WTC11 (cell line): ENCODE measurements around the gene CLTCL1. TPM values are rescaled to one million over a fixed set of nuclear protein-coding genes. Genes with fewer than 3 reads are reported as not detected.

Source experiments
- ATAC-seq: fragments of 200-7000 bp; cut with Tn5 transposase; 2 replicates; pipeline ENCODE4 v1.10.0; 2021; ENCODE audit warnings: mild to moderate bottlenecking, moderate library complexity
- CTCF ChIA-PET: fragments of 300-600 bp; sonication (Branson Sonifier 250); formaldehyde crosslinking; loops from one replicate; lab custom pipeline; 2021; ENCODE audit warnings: antibody characterized with exemption; lab: Charles Lee
- POLR2A ChIA-PET: fragments of 350-600 bp; sonication (Branson Sonifier 250); formaldehyde crosslinking; loops from one replicate; lab custom pipeline; 2021; ENCODE audit warnings: antibody characterized with exemption; lab: Charles Lee
- DNase-seq: peaks from one replicate; pipeline ENCODE4 v3.0.0; 2021; ENCODE audit warnings: low spot score
- H3K27ac Mint-ChIP-seq: 2 replicates; pipeline ENCODE4 v1.8.0; 2021; ENCODE audit warnings: mixed read lengths
- H3K27me3 Mint-ChIP-seq: 2 replicates; pipeline ENCODE4 v1.8.0; 2021; ENCODE audit warnings: low read depth, mild to moderate bottlenecking, moderate library complexity, mixed read lengths
- H3K36me3 Mint-ChIP-seq: 2 replicates; pipeline ENCODE4 v1.8.0; 2021; ENCODE audit warnings: mixed read lengths
- H3K4me1 Mint-ChIP-seq: 2 replicates; pipeline ENCODE4 v1.8.0; 2022; ENCODE audit warnings: mixed read lengths
- H3K4me3 Mint-ChIP-seq: 2 replicates; pipeline ENCODE4 v1.8.0; 2021; ENCODE audit warnings: mild to moderate bottlenecking, moderate library complexity, mixed read lengths
- H3K9me3 Mint-ChIP-seq: 2 replicates; pipeline ENCODE4 v1.8.0; 2021; ENCODE audit warnings: mixed read lengths
- ARID4B ChIP-seq: sonication (generic); formaldehyde crosslinking; IDR thresholded peaks from 2 replicates; pipeline ENCODE4 v1.8.0; 2023; ENCODE audit warnings: missing genetic modification reagents, mild to moderate bottlenecking, borderline replicate concordance
- E2F5 ChIP-seq: sonication (generic); formaldehyde crosslinking; IDR thresholded peaks from 2 replicates; pipeline ENCODE4 v1.8.1; 2022; ENCODE audit warnings: mild to moderate bottlenecking, moderate library complexity, missing genetic modification reagents
- ELF4 ChIP-seq: sonication (generic); formaldehyde crosslinking; IDR thresholded peaks from 2 replicates; pipeline ENCODE4 v1.8.1; 2022; ENCODE audit warnings: low read depth, mild to moderate bottlenecking, moderate library complexity, missing genetic modification reagents
- FOXJ3 ChIP-seq: sonication (generic); formaldehyde crosslinking; IDR thresholded peaks from 2 replicates; pipeline ENCODE4 v1.9.0; 2021; ENCODE audit warnings: missing genetic modification reagents, mild to moderate bottlenecking, borderline replicate concordance
- FOXK1 ChIP-seq: sonication (generic); formaldehyde crosslinking; IDR thresholded peaks from 2 replicates; pipeline ENCODE4 v1.8.0; 2022; ENCODE audit warnings: mild to moderate bottlenecking, moderate library complexity, missing genetic modification reagents
- JUN ChIP-seq: sonication (generic); formaldehyde crosslinking; IDR thresholded peaks from 2 replicates; pipeline ENCODE4 v1.8.0; 2023; ENCODE audit warnings: mild to moderate bottlenecking, missing genetic modification reagents
- MXD4 ChIP-seq: fragments of 250-450 bp; sonication (Bioruptor Pico); IDR thresholded peaks from 2 replicates; pipeline ENCODE4 v1.8.0; 2021; ENCODE audit warnings: mild to moderate bottlenecking, moderate library complexity, borderline replicate concordance
- MYBL2 ChIP-seq: sonication (generic); formaldehyde crosslinking; IDR thresholded peaks from 2 replicates; pipeline ENCODE4 v1.8.1; 2023; ENCODE audit warnings: mild to moderate bottlenecking, moderate library complexity, missing genetic modification reagents
- OVOL2 ChIP-seq: fragments of 250-450 bp; sonication (Bioruptor Pico); IDR thresholded peaks from 2 replicates; pipeline ENCODE4 v1.9.0; 2021; ENCODE audit warnings: mild to moderate bottlenecking, borderline replicate concordance
- SMAD4 ChIP-seq: sonication (generic); formaldehyde crosslinking; IDR thresholded peaks from 2 replicates; pipeline ENCODE4 v1.8.0; 2022; ENCODE audit warnings: mild to moderate bottlenecking, missing genetic modification reagents
- SOX15 ChIP-seq: fragments of 250-450 bp; sonication (Bioruptor Pico); IDR thresholded peaks from 2 replicates; pipeline ENCODE4 v1.9.0; 2021; ENCODE audit warnings: mild to moderate bottlenecking
- TCF7 ChIP-seq: sonication (generic); formaldehyde crosslinking; IDR thresholded peaks from 2 replicates; pipeline ENCODE4 v1.8.0; 2022; ENCODE audit warnings: mild to moderate bottlenecking, low read depth, missing genetic modification reagents, moderate library complexity
- ZMAT4 ChIP-seq: fragments of 250-450 bp; sonication (Bioruptor Pico); IDR thresholded peaks from 2 replicates; pipeline ENCODE4 v1.9.0; 2021; ENCODE audit warnings: mild to moderate bottlenecking
- ZNF423 ChIP-seq: fragments of 250-450 bp; sonication (Bioruptor Pico); IDR thresholded peaks from 2 replicates; pipeline ENCODE4 v2.1.2; 2022; ENCODE audit warnings: mild to moderate bottlenecking, moderate library complexity
- ZNF512 ChIP-seq: sonication (generic); formaldehyde crosslinking; IDR thresholded peaks from 2 replicates; pipeline ENCODE4 v1.8.1; 2022; ENCODE audit warnings: missing genetic modification reagents, borderline replicate concordance
- total RNA-seq: library from RNA; stranded (reverse); gene quantifications from 3 replicates; pipeline ENCODE4 v1.2.3, GENCODE V29; 2021
- TF ChIP-seq, protein P1 (sequence below): fragments of 250-450 bp; sonication (Bioruptor Pico); conservative IDR thresholded peaks from 2 replicates; pipeline ENCODE4 v1.9.0; 2021; ENCODE audit warnings: mild to moderate bottlenecking
- TF ChIP-seq, protein P2 (sequence below): fragments of 200-600 bp; IDR thresholded peaks from 2 replicates; pipeline ENCODE4 v1.8.0; 2022; ENCODE audit warnings: antibody characterized with exemption
- TF ChIP-seq, protein P3 (sequence below): sonication (generic); formaldehyde crosslinking; IDR thresholded peaks from 2 replicates; pipeline ENCODE4 v1.8.1; 2023; ENCODE audit warnings: mild to moderate bottlenecking, moderate library complexity, missing genetic modification reagents
- TF ChIP-seq, protein P4 (sequence below): sonication (generic); formaldehyde crosslinking; IDR thresholded peaks from 2 replicates; pipeline ENCODE4 v1.8.1; 2023; ENCODE audit warnings: mild to moderate bottlenecking, missing genetic modification reagents
- TF ChIP-seq, protein P5 (sequence below): sonication (generic); formaldehyde crosslinking; IDR thresholded peaks from 2 replicates; pipeline ENCODE4 v1.8.1; 2022; ENCODE audit warnings: low read depth, missing genetic modification reagents, borderline replicate concordance

Gene CLTCL1
- total RNA-seq, 1 experiment from 2014 or later, result 15.5 TPM

DNA sequence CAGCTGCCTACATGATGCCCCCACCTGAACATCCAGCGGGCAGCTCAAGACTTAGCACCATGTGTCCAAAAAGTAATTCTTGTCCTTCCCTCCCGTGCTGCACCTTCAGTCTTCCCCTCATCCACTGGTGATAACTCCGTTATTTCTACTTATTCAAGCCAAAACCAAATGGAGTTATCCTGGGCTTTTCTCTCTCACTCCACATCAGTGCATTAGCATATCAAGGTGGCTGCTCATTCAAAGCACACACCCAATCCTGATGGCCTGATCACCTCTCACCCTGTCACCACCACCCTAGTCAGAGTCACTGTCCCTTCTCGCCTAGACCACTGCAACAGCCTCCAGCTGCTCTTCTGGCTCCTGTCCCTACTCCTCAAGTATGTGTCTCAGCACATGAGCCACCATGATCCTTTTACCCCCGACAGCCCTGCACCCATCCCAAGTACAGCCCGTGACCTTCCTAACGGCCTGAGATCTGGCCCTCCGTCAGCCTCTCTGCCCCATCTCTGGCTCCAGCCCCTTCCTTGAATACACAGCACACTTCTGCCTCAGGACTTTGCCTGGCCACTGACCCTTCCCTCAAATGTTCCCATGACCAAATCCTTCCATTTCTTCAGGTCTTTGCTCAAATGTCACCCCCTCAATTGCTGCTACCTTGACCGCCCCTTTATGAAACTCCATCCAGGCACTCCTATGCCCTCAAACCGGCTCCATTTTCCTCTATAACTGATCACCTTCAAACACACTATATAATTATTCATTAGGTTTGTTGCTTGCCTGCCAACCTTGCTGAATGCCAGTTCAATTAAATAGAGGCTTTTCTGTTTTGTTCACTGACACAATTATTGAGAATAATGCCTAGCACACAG is 93.3 kb downstream of the CLTCL1 start:
- Mint-ChIP-seq H3K4me3 (no peak overlapping the region), H3K9me3 (peaks cover 10% of the 10 kb centered on the region), H3K36me3 (peaks cover 40% of the 10 kb centered on the region), H3K27ac (peak overlapping the region; percentile 24; the same call in 1 of the 2 replicates), H3K4me1 (no peaks in the 10 kb centered on the region), H3K27me3 (no peaks in the 10 kb centered on the region)
- DNase-seq, result no peak
- ATAC-seq, result no peak
- POLR2A ChIA-PET, result no interaction called here
- TF ChIP-seq OVOL2 (CRISPR knock-in tag) (no peak), FOXK1 (CRISPR knock-in tag) (no peak), SOX15 (CRISPR knock-in tag) (no peak), ZNF423 (CRISPR knock-in tag) (no peak), MYBL2 (CRISPR knock-in tag) (no peak), ARID4B (CRISPR knock-in tag) (no peak), ZMAT4 (CRISPR knock-in tag) (no peak), E2F5 (no peak), ZNF512 (no peak), TCF7 (CRISPR knock-in tag) (no peak), SMAD4 (CRISPR knock-in tag) (no peak), FOXJ3 (CRISPR knock-in tag) (no peak), MXD4 (CRISPR knock-in tag) (no peak), ELF4 (CRISPR knock-in tag) (no peak), JUN (no peak)
- TF ChIP-seq, protein P1, sequence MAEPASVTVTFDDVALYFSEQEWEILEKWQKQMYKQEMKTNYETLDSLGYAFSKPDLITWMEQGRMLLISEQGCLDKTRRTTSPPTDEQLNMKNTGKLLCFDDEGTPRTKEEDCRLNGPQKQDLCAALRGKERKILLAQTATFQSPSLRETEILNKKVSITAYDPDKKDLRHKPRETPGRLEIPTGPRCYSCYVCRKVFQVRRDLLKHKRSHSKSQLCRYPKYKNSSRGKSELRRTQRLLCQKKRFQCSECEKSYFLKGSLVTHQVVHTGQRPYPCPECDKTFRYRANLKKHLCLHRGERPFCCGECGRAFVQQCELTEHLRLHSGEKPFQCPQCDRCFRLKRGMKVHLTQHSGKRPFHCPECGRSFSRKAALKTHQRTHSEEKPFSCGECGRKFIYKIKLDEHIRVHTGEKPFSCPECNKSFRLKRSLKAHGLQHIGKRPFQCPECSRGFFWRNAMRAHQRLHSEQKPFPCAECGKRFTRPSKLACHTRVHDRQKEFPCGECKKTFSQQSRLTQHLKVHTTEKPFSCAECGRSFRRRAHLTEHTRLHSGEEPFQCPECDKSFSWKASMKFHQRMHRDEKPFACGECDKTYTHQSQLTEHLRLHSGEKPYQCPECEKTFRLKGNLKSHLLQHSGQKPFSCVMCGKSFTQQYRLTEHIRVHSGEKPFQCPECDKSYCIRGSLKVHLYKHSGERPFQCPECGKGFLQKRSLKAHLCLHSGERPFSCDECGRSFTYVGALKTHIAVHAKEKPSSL (CRISPR knock-in tag), result no peak
- TF ChIP-seq, protein P2, sequence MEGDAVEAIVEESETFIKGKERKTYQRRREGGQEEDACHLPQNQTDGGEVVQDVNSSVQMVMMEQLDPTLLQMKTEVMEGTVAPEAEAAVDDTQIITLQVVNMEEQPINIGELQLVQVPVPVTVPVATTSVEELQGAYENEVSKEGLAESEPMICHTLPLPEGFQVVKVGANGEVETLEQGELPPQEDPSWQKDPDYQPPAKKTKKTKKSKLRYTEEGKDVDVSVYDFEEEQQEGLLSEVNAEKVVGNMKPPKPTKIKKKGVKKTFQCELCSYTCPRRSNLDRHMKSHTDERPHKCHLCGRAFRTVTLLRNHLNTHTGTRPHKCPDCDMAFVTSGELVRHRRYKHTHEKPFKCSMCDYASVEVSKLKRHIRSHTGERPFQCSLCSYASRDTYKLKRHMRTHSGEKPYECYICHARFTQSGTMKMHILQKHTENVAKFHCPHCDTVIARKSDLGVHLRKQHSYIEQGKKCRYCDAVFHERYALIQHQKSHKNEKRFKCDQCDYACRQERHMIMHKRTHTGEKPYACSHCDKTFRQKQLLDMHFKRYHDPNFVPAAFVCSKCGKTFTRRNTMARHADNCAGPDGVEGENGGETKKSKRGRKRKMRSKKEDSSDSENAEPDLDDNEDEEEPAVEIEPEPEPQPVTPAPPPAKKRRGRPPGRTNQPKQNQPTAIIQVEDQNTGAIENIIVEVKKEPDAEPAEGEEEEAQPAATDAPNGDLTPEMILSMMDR, result no peak
- TF ChIP-seq, protein P3, sequence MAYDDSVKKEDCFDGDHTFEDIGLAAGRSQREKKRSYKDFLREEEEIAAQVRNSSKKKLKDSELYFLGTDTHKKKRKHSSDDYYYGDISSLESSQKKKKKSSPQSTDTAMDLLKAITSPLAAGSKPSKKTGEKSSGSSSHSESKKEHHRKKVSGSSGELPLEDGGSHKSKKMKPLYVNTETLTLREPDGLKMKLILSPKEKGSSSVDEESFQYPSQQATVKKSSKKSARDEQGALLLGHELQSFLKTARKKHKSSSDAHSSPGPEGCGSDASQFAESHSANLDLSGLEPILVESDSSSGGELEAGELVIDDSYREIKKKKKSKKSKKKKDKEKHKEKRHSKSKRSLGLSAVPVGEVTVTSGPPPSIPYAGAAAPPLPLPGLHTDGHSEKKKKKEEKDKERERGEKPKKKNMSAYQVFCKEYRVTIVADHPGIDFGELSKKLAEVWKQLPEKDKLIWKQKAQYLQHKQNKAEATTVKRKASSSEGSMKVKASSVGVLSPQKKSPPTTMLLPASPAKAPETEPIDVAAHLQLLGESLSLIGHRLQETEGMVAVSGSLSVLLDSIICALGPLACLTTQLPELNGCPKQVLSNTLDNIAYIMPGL, result no peak
- TF ChIP-seq, protein P4, sequence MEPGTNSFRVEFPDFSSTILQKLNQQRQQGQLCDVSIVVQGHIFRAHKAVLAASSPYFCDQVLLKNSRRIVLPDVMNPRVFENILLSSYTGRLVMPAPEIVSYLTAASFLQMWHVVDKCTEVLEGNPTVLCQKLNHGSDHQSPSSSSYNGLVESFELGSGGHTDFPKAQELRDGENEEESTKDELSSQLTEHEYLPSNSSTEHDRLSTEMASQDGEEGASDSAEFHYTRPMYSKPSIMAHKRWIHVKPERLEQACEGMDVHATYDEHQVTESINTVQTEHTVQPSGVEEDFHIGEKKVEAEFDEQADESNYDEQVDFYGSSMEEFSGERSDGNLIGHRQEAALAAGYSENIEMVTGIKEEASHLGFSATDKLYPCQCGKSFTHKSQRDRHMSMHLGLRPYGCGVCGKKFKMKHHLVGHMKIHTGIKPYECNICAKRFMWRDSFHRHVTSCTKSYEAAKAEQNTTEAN (CRISPR knock-in tag), result no peak
- TF ChIP-seq, protein P5, sequence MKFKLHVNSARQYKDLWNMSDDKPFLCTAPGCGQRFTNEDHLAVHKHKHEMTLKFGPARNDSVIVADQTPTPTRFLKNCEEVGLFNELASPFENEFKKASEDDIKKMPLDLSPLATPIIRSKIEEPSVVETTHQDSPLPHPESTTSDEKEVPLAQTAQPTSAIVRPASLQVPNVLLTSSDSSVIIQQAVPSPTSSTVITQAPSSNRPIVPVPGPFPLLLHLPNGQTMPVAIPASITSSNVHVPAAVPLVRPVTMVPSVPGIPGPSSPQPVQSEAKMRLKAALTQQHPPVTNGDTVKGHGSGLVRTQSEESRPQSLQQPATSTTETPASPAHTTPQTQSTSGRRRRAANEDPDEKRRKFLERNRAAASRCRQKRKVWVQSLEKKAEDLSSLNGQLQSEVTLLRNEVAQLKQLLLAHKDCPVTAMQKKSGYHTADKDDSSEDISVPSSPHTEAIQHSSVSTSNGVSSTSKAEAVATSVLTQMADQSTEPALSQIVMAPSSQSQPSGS (CRISPR knock-in tag), result no peak
- TF ChIP-seq, all 79 proteins: peak for 0
- CTCF ChIA-PET, result no interaction called here
